UCSD-AML1 (cell line): Measurements from ENCODE around the gene GLTP.

Experiments used
- DNase-seq: peaks from one replicate; lab custom pipeline; 2025; ENCODE audit not compliant: unreplicated experiment; lab: John Stamatoyannopoulos, UW

GLTP gene

GRCh38 chr12:109844983-109845823 lies 35.1 kb downstream of the GLTP start:
- DNase-seq, result peak; percentile 89

GRCh38 chr12:109844091-109844490 lies 36.2 kb downstream of the GLTP start:
- no peak for DNase-seq

DNA sequence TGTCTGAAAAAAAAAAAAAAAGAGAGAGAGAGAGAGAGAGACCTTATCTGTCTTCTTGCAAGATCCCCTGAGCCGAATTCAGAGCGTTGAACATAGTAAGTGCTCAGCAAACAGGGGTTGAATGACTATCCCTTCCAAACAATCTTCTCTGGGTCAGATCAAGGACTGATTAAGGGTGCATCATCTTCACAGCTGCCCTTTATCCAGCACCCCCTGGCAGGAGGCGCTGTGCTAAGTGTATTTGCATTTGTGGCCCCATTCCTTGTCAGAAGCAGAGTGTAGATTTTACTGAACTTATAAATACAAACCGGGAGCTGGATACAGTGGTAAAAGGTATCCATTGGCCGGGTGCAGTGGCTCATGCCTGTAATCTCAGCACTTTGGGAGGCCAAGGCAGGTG lies 38.3 kb downstream of the GLTP start:
- no peak for DNase-seq

DNA sequence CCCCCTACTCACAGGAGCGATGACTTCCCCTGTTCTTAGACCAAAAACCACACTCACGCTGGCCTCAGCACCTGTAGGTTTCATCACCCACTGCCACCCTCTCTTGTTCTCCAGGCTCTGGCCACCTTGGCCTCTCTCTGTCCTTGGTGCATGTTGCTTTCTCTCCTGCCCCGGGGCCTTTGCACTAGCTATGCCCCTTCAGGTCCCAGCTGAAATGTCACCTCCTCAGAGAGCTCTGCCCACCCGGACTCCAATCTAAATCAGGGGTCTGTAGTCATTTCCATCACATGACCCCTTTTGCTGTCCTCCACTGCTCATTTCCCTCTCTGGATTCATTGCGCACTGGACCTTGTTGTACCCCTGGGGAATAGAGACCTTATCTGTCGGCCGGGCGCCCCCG lies 39.0 kb downstream of the GLTP start:
- DNase-seq, result no peak

DNA sequence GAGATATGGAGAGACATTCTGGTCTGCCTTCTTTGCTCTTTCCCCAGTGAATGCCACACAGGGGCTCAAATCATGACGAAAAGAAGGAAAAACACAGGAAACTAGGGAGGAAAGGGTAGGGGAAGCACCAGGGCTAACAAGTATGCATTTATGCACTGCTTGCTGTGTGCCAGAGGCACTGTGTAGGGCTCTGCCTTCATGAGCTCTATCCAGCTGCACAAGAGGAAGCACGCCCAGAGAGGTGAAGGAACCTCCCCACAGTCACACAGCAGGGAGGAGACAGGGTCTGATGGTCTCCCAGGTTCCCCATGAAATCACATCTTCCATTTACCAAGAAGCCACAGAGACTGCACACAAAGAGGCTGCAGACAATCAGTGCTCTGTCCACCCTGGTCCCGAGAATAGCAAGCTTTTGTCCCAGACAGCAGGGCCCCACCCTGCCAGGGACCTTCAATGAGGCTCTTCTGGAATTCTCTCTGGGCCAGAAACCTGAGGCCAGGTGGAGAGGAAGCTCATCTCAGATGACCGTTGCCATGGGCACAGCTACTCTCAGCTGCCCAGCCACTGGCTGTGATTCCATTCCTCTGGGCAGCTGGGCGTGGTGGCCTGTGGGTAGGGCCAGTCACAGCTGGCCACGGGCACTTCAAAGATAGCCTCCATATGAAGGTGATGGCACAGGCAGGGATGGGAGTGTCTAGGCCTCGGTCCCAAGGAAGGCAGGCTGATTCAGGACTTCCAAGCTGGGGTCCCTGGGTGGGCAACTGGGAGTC lies 39.9 kb downstream of the GLTP start:
- no peak for DNase-seq

- no peak for DNase-seq
Measured at GRCh38 chr12:109839444-109839843, 40.9 kb downstream of the GLTP start.

DNA sequence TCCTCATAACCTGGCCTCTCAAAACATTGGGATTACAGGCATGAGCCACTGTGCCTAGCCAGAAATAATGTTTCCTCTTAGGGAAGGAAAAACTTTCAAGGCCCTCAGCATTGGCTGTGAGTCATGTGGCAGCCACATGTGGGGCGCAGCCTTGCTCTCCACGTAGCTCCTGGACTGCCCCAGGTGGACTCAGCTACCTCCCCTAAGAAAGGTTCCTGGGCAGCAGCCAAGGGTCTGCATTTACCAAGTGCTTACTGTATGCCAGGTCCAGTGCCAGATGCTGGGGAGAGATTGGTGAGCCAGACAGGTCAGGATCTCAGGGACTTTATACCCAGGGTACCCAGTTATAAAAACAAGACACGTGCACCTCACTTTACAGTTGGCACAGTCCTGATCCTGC lies 43.4 kb downstream of the GLTP start:
- DNase-seq, result no peak

DNA sequence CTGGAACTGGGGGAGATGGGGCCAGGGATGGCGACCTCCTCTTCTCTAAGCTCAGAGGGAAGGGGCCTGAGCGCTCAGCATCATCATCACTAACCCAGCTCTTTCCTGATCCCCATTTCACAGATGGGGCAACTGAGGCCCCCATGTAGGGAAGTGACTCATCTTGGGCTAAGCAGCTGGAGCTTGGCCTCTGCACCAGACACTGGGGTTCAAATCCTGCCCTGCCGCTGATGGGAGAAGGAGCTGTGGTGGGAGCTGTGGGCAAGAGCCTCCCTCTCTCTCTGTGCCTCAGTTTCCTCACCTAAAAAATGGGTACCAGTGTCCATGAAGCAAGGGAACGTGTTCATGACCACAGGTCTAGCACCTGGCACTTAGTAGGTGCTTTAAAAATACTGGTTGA lies 44.5 kb downstream of the GLTP start:
- no peak for DNase-seq

DNA sequence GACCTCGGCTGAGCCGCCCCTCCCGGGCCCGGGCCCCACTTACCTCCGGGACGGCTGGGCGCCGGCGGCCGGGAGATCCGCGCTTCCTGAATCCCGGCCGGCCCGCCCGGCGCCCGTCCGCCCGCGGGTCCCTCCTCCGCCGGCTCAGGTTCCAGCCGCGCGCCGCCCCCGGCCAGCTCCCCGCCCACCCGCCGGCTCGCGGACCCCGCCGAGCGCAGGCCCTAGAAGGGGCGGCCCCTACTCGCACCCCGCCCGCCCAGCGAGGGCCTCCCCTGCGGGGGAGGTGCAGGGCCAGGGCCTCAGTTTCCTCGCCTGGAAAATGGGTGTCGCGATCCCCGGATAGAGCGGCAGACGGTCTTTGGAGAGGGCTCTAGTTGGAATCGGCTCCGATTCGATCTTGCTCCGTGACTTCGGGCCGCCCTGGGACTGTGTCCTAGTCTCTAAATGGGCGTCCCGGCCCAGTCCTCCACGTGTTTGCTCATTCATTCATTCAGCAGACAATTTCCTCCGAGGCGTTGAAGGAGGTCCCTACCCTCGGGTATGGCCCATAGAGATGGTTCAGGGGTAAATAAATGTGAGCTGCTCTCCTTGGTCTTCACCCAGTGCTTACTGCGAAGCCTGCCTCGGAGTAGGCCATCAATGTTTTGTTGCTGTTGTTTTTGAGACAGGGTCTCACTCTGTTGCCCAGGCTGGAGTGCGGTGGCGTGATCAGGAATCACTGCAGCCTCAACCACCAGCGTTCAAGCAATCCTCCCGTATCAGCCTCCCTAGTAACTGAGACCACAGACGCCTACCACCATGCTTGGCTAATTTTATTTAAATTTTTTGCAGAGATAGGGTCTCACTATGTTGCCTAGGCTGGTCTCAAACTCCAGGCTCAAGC lies 46.8 kb downstream of the GLTP start, which contains the start of gene TRPV4:
Gene TRPV4, minus strand, starts transcription at position 92 of the 883 bp plus-strand sequence. CDS start 18,602 bp downstream, outside the sequence.
- no peak for DNase-seq

DNA sequence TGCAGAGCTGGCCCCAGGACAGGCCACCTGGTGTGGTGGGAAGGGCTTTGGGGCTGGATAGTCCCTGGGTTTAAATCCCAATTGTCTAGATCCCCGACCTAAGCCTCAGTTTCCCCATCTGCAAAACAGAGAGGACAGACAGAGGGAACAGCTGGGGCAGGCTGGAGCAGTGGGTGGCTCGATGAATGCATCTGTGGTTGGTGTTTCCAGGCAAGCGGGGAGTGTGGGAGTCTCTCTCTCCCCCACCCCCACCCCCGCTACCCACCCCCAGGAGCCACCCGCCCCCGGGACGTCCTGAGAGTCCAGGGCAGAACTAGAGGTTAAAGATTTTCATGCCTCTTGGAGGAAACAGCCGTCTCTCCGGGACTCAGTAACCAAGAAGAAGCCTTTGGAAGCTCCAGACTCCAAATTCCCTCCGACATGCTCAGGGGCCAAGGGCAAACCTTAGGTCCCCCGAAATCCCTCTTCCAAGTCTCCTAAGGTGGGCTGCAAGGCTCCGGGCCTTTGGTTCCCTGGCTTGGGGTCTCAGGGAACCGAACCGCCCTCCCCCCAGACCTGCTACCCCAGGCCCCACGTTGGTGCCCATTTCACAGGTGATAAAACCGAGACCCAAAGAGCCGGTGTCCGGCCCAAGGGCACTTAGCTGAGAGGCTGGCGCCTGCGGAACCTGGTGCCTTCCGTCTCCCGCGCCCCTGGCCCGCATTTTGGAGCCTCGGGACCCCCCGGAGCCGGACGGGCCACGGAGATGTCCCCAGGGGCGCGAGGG lies 47.6 kb downstream of the GLTP start:
- DNase-seq, result no peak

DNA sequence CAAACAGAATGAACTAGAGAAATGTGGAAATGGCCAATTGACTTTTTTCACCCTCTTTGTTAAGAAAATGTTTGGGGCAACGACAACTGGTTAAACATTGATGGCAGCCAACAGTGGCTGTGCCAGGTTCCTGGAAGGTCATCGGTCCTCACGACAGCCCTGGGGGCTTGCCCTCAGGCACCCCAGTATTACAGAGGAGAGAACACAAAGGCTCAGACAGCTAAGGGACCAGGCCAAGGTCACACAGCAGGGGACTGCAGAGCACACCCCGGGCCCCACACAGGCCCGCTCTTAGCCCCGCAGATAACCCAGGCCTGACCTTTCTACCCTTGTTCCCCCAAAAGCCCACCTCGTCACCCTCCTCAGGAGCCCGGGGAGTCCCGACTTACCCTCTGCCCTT lies 48.4 kb downstream of the GLTP start:
- no peak for DNase-seq

DNA sequence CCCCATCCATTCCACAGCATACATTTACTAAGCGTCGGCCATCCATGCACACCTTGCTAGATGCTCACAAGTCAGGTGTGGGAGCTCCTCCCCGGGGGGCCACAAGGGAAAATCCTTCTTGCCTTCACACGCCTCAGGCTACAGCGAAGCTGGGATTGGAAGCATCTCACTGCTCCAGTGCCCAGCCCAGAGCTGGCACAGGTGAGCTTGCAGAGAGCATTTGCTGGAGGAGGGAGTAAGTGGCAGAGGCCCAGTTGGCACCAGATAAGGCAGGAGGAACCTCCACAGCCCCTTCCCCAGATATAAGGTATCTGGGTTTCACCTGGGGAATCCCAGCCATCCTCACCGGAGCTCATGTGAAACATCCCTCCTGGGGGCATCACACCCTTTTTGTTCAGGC lies 49.0 kb downstream of the GLTP start:
- no peak for DNase-seq

DNA sequence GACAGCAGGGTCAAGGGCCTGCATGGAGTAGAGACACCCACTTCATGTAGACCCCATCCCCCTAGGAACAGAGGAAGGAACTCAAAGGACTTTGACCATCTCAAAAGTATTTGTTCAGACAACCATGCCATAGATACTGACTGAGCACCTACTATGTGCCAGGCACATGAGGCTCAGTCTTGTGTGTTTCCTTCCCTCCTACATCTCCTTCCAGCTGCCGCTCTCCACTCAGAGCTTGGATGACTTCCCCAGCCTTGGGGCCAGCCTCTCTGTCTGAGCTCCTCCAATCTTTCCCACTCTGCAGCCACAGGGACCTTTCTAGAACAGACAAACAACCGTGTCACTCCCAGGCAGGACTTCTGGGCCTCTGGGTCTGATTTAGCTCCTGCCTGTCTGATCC lies 49.6 kb downstream of the GLTP start:
- DNase-seq, result no peak

- DNase-seq, result no peak
Measured at GRCh38 chr12:109830267-109830666, 50.1 kb downstream of the GLTP start.

DNA sequence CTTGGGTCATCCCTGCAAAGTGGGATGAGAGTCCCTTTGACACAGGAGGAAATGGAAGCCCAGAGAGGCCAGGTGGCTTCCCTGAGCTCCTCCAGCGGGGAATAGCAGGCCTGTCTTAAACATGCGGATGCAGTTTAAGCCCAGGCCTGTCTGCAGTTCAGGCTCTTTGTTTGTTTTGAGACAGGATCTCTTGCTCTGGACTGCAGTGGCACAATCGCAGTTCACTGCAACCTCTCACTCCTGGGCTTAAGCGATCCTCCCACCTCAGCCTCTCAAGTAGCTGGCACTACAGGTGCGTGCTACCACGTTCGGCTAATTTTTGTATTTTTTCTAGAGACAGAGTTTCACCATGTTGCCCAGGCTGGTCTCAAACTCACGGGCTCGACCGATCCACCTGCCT lies 50.7 kb downstream of the GLTP start:
- DNase-seq, result no peak

DNA sequence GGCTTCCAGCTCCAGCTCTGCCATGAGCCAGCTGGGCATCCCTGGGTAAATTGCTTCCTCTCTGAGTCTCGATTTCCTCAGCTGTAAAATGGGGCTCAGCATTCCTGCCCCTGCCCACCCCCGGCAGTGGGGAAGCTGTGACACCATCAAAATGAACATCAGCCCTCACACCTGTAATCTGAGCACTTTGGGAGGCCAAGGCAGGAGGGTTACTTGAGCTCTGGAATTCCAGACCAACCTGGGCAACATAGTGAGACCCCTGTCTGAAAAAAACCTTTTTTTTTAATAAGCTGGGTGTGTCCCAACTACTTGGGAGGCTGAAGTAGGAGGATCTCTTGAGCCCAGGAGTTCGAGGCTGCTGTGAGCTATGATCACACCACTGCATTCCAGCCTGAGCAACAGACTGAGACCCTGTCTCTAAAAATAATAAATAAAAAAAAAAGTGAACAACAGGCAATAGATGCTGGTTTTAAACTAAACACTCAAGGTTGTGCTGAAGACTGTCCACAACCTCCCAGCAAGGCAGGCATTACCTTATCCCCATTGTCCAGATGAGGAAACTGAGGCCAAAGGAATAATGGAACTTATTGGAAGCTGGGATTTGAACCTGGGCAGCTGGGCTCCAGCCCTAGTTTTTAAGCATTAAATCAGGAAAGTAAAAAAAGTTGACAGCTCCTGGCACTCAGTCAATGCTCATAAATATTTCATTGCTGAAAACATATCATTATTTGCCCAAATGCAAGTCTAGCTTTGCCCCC lies 51.4 kb downstream of the GLTP start:
- DNase-seq, result no peak

- peak; percentile 23 for DNase-seq
Measured at GRCh38 chr12:109827566-109828550, 52.5 kb downstream of the GLTP start.

DNA sequence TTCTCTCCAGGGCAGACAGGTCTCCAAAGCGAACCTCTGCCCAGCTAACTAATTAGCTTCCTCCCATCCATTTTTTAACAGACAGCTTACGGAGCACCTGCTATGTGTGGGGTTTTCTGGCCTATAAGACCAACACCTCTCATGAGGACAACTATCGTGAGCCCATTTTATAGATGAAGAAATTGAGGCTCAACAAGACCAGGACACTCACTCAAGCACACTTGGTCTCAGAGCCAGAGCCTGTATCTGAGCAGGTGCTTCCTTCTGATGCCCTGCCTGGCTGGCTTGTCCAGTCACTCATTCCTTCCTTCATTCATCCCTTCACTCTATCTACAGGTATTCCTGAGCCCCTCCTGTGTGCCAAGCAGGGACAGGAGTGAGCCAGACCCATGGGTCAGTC lies 53.3 kb downstream of the GLTP start:
- no peak for DNase-seq

- DNase-seq, result no peak
Measured at GRCh38 chr12:109824731-109825130, 55.6 kb downstream of the GLTP start.
